Measurements from ENCODE around the gene ARHGEF7.

The ARHGEF7 gene

GRCh38 chr13:111314852-111315251 is 199.7 kb downstream of the ARHGEF7 start:
- DNase-seq: no peak

- DNase-seq: no peak
Observed at GRCh38 chr13:111315347-111315995, 200.4 kb downstream of the ARHGEF7 start.

GRCh38 chr13:111316161-111316730 is 201.1 kb downstream of the ARHGEF7 start:
- no peak for DNase-seq

GRCh38 chr13:111317042-111317550 is 202.0 kb downstream of the ARHGEF7 start:
- DNase-seq: no peak

GRCh38 chr13:111317571-111318345 is 202.6 kb downstream of the ARHGEF7 start:
- DNase-seq: no peak

GRCh38 chr13:111318386-111318785 is 203.3 kb downstream of the ARHGEF7 start:
- no peak for DNase-seq

GRCh38 chr13:111319521-111319920 is 204.4 kb downstream of the ARHGEF7 start:
- no peak for DNase-seq

GRCh38 chr13:111319998-111320911 is 205.1 kb downstream of the ARHGEF7 start, which contains the start of gene TEX29:
TSS of gene TEX29 (plus strand) at chr13:111320642. CDS start at chr13:111320891, 249 bp downstream.
- DNase-seq: no peak

- DNase-seq: no peak
Observed at GRCh38 chr13:111322001-111322915, 207.1 kb downstream of the ARHGEF7 start.

- DNase-seq: no peak
Observed at GRCh38 chr13:111322916-111323331, 207.8 kb downstream of the ARHGEF7 start.

GRCh38 chr13:111323549-111323948 is 208.4 kb downstream of the ARHGEF7 start:
- no peak for DNase-seq

GRCh38 chr13:111323950-111324651 is 209.0 kb downstream of the ARHGEF7 start:
- DNase-seq: no peak

- no peak for DNase-seq
Observed at GRCh38 chr13:111324736-111325135, 209.6 kb downstream of the ARHGEF7 start.

GRCh38 chr13:111325146-111325890 is 210.2 kb downstream of the ARHGEF7 start:
- no peak for DNase-seq

- DNase-seq: no peak
Observed at GRCh38 chr13:111325941-111326620, 211.0 kb downstream of the ARHGEF7 start.

- no peak for DNase-seq
Observed at GRCh38 chr13:111326621-111326965, 211.5 kb downstream of the ARHGEF7 start.

- peak; percentile 9 for DNase-seq
Observed at GRCh38 chr13:111326981-111327642, 212.0 kb downstream of the ARHGEF7 start.

- DNase-seq: peak; percentile 16
Observed at GRCh38 chr13:111327730-111328573, 212.8 kb downstream of the ARHGEF7 start.

Measured in stimulated activated CD8-positive, alpha-beta memory T cell treated with anti-CD3 and anti-CD28 coated beads, Interleukin-4, amount 100 ng/mL, for 48 hours (primary cell).